Activated CD4-positive, alpha-beta T cell treated with anti-CD3 and anti-CD28 coated beads, Interleukin-2, amount 50 U/mL, for 16 hours (primary cell): ENCODE data around the gene S100A12.
"Not testable (repeated sequence)": the region's sequence is repeated elsewhere in the genome, so short reads cannot be mapped to it uniquely, and the experiment has no call there.

Source experiments
- DNase-seq: peaks from one replicate; pipeline ENCODE4 v3.0.0-alpha.2; 2020

The S100A12 gene

DNA sequence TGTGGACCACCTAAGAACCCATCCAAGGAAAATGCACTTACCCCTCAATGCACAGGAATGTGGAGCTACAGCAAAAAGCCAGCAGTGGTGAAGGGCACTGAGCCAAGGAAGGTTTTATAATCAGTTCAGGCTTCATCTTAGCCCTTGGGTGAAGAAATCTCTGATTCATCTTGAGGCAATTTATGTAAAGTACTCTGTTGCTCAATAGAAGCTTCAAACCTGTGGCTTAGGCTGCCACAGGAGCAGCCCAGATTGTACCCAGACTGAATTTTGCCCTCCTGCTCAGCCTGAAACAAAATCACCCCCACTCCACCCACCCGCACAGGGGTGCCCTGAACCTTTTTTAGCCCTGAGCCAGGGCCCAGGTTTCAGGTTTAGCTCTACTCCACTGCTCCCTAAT, at the start of gene S100A12:
Gene S100A12 (minus strand): TSS at position 111 of the 400 bp plus-strand sequence. CDS start 1,029 bp downstream, outside the sequence.
- no peak for DNase-seq

DNA sequence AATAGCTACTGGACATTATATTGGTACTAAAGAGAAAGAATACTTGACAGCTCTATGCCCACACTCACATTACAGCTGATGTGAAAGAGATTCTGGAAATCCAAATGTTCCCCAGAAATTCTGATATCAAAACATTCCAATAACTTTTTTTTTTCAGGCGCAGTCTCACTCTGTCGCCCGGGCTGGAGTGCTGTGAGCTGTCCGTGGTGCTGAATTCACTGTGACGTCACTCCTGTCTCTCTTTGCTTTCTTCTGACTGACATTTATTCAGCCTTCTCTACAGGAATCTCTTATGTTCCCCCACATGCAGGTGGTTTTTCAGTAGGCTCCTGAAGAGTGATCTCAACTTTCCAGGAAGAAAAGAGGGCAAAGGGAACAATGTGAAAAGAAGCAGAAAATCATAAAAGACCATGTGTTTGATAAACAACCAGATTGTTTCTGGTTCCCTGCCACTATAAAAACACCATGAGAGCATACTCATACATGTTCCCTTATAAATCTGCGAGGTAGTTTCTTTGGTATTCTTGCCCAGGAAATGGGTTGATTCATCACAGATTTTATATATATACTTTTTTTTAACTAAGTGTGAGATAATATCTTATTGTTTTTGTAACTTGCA, 47.1 kb upstream of the S100A12 start:
- DNase-seq: peak; percentile 39

DNA sequence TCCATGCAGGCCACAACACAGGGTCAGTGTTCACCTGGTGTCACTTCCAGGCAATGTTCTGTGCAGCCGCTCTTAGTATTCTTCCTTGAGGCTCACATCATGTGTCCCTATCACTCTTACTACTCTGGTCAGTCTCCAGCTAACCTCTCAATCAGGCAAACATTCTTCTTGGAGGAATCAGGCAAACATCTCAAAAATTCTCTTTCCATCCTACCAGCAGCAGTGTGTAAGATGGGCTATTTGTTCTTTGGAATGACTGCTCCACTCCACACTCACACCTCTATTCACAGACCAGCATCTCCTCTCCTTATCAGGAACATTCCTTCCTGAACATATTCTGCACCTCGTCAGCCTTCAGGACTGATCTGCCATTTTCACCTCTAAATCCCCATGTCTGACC, 44.9 kb upstream of the S100A12 start:
- no peak for DNase-seq

DNA sequence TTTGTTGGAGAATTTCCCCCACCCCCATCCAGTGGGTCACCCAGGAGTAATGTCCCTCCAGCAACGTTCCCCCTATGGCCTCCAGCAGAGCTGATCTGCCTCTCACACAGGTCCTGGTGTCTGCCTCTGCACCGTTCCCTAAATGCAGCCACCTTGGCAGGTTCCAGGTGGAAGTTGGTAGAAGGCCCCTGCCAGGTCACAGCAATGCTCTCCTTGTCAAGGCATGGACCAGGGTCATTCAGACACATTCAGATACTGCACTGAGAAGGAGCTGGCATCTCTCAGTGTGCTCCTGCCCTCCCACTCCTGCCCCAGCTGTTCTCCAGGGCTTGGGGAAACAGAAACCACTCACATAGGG, 44.0 kb upstream of the S100A12 start:
- DNase-seq: not testable (repeated sequence)

DNA sequence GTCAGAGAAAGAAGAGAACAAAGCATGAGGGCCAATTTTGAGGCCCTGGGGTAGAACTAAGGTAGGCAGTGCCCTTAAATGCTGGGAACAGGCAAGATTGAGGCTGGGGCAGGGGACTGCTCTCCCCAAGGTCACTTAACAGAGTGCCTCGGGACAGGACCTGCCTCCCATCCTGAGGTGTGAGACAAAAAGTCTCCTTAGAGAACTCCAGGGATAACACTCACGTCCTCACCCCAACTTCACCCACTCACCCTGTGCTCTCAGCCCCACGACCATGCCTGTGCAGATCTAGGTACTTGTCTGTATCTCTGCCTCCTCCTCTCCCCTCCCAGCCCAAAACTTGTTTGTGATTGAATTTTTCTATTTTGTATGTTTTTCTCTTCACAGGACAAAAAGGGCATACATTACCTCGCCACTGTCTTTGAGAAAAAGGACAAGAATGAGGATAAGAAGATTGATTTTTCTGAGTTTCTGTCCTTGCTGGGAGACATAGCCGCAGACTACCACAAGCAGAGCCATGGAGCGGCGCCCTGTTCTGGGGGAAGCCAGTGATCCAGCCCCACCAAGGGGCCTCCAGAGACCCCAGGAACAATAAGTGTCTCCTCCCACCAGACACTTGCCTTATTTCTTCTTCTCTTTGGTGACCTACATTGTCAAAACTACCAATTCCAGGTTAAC, 43.5 kb upstream of the S100A12 start:
- DNase-seq: not testable (repeated sequence)

DNA sequence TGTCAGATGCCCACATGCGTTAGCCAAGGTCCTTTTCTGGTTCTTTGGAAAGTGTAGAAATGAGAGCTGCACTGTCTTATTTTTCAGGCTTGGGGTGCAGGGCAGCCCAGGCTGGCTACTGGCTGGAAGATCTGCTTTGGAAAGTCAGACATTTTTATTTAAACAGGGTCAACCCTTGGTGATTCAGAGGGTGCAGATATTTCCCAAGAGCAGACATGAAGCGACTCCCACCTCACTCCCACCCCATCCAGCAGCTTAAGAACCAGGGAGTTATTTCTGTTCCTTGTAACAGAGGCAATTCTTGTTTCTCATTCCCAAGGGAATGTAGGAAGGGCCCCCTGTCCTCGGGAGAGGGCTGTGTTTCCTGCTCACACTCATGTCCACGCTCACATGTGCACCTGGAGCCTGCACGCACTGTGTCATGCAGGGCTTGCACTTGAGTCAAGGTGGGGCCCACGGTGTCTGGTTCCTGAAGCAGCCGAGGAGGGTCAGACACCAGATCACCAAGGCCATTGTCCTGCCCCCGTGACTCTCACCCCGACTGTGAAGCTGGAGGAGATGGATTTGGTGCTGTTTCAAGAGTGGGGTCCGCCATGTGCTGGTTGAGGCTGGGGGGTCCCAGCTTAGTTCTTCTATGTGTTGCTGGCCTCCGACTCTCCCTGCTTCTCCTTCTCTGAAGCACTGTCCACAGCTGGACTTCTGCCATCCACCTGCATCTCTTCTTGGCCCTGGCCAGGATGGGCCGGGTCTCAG, 41.9 kb upstream of the S100A12 start:
- no peak for DNase-seq

DNA sequence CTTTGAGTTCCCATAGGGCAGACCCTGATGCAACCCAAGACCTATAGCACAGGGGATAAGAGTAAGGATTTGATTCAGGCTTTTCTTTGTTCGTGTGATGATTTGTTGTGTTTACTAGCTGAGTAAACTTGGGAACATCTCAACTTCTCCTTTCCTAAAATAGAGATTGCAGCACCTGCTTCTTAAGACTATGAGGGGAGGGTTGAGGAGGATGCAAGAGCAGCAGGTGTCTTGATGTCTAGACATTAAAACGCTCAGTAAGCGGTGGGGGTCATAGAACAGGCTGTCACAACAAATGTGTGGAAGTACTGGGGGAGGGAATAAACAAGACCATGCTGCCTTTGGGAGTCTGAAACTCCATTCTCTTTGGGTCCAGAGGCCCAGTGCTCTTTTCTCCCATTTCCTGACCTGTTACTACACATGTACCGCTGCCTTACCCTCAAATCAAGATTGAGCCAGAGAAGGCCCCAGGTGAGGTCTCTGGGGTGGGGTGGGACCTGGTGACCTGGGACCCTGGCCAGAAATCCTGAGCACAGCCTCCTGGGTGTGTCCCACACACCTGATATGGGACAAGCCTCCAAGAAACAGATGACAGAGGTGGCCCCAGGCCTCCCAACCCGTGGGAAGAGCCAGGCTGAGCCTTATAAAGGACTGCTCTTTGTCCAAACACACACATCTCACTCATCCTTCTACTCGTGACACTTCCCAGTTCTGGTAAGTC, 40.6 kb upstream of the S100A12 start, which contains the start of gene S100A7A:
Gene S100A7A (plus strand): TSS at position 671 of the 721 bp plus-strand sequence. CDS start 1,563 bp downstream, outside the sequence.
- no peak for DNase-seq

DNA sequence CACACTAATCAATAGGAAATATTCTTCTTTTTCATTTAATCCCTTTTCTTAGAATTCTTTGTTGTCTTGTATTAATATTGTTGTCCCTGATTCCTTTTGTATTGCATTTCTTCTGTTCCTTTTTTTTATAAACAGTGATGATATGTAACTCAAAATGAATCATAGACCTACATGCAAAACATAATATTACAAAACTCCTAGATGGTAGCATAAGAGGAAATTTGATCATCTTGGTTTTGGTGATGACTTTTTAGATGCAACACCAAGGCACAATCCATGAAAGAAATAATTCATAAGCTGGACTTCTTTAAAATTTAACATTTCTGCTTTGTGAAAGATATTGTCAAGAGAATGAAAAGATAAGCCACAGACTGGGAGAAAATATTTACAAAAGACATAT, 38.5 kb upstream of the S100A12 start:
- not testable (repeated sequence) for DNase-seq

DNA sequence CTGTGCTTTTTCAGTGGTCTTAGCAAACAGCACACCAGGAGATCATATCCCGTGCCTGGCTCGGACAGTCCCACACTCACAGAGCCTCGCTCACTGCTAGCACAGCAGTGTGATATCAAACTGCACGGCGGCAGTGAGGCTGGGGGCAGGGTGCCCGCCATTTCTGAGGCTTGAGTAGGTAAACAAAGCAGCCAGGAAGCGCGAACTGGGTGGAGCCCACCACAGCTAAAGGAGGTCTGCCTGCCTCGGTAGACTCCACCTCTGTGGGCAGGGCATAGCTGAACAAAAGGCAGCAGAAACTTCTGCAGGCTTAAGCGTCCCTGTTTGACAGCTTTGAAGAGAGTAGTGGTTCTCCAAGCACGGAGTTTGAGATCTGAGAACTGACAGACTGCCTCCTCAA, 31.9 kb upstream of the S100A12 start:
- DNase-seq: not testable (repeated sequence)

DNA sequence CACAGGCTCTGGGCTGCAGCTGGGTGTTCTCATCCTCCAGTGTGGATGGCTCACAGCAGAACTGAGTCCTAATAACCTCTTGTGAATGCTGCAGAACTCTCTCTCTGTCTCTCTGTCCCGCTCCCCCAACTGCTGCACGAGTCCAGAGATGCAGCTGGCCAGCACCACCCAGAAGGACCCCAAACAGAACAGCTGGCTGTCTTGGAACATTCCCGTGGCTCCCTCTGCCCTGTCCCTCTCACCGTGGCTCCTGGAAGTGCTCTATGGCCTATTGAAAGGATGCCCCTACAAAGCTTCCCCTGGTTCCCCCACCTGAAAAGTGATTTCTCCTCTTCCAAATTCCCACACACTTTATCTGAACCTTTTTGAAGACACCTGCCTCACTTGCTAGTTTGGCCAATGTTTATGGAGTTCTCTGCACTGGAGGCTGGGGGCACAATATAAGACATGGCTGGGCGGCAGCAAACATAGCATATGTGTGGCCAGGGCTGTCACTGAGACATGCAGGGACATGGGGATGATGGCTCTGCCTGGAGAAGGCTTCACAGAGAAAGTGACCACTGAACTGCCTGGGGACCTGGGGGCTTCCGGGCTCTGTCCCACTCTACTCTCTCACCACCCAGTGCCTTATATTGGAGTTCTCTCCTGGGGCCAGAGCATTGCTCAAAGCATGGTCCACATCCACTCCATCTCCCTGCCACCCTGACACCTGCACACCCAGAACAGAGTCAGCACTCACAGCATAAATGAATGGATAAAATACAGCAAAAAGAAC, 30.6 kb upstream of the S100A12 start:
- not testable (repeated sequence) for DNase-seq

DNA sequence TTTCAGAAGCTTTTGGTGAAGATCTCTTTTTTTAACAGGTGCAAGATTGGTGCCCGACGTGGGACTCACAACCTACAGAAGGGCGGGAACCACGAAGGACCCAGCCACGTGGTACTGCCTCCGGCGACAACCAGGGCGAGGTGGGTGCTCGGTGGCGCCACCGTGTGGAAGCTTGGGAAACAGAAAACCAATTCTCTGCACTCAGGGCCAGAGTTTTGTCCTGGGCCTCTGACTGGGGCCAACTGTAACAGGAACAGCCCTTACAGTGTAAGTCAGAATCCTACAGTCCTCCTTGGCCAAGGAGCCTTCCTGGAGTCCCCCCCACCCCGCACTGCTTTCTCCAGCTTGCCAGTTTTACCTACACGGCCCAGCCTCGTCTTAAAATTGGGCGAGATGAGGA, 29.3 kb upstream of the S100A12 start:
- peak; percentile 58 for DNase-seq

DNA sequence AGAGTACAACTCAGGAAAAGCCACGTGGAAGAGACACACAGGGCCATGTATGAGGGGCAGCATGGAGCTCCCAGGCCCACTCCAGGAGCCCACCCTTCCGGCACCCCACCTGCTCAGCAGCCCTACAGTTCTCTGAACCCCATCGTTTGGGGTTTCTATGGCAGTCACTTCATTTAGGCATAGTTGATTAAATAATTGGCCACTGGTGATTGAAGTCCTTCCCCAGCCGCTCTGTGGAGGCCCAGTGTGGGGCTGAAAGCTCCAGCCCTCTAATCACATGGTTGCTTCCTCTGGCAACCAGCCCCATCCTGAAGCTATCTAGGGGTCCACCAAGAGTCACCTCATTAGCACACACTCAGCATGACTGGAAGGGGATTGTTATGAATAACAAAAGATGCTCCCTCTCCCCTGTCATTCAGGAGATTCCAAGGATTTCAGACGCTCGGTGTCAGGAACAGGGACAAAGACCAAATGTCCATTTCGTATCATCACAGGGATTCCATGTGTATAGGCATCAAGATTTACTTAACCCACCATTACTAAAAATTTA, 28.7 kb upstream of the S100A12 start:
- no peak for DNase-seq

DNA sequence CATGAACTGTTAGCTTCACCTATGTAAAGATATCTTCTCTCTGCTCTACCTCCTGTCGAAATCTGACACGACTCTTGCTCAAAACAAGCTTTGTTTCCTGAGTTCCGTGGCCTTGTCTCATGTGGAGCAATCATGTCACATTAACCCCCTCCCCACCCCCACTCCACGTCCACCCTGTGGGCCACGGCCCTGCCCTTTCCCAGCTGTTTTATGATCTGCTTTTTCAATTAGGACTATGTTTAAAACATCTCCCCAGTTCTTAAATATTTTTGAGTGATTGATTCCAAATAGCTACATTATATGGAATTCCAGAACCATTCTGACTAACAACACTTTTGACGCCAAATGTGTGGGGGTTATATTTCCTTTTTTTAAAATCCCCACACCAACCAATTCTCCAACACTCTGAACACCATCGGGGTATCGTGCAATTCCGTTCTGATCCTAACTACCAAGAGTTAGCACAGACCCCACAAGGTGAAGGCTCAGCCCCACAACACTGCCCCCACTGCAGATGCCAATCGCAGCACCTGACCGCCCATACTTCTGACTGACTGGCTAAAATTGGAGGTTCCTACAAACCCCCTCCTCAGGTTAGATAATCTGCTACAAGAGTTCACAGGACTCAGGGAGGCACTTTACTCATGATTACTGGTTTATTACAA, 28.1 kb upstream of the S100A12 start:
- DNase-seq: no peak

DNA sequence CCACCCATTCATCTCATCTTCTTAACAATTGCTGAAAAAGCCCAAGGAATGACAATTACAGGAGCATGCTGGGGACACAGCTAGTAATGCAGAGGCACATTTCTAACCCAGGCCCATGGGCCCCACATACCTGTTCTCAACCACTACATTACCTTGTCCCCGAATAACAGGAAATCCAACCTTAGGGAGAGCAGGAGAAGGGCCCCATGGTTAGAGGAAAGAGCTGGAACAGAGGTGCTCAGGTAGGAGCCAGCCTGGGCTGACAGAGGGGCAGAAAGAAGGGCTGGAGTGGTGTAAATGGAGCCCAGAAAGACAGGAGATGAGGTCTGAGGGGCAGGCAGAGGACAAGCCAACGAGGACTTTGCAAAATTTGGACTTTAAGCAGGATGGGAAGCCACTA, 26.8 kb upstream of the S100A12 start:
- DNase-seq: no peak

DNA sequence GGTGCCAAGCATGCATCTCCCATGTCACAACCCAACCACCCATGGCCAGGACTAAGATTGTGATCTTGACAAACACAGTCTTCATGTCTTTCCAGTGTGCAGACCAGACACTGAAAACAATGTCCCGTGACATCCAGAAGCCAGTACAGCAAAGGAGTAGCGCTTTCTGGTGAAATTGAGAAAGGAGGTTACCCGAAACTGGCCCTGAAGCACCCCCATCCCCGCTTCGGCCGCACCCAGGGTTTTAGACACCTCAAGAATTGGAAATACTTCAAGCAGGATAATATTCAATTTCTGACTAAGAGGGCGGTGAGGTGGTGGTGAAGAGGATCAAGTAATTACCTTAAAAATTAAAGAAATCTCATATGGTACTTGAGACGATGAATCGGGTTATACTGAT, 26.0 kb upstream of the S100A12 start:
- no peak for DNase-seq

DNA sequence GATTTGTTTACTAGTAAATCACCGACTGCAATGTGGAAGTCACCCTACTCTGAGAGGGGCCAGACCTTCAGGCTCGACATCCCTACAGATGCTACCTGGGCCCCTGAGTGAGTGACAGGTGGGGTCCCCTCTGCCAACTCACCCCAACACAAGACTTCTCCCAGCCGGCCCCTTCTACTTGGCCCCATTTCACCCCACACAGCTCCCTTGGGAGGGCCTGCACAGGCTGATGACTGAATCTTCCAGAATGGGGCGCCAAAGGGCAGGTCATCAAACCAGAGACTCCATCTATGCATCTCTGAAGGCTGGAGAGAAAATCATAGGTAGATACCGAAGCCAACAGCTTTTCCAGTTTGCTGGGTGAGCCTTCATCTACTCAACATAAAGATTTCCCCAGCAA, 24.8 kb upstream of the S100A12 start:
- no peak for DNase-seq

DNA sequence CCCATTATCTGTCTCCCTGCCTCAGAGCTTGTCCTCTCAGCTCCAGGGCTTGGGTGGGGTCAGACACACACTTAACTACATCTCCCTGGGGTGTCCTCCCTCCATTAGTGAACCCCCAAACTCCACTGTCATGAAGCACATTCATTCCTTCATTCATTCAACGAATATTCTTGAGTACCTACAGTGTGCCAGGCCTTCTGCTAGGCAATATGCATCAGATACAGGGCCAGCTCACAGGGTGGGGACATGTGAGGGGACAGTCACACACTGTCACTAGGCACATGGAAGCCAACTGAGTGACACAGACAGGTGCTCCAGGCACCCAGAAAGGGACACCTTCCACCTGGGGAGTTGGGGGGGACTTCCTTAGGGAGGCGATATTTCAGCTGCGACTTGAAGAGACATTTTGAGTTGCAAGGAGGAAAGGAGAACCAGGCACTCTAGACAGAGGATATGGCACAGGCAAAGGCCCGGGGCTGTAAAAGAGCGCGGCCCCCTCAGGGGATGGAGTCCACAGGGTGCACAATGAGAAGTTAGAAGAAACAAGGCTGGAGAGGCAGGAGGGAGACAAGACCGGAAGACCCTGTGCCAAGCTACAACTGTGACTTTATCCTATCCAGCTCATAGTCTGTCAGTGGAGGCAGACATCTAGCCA, 24.1 kb upstream of the S100A12 start:
- DNase-seq: no peak

DNA sequence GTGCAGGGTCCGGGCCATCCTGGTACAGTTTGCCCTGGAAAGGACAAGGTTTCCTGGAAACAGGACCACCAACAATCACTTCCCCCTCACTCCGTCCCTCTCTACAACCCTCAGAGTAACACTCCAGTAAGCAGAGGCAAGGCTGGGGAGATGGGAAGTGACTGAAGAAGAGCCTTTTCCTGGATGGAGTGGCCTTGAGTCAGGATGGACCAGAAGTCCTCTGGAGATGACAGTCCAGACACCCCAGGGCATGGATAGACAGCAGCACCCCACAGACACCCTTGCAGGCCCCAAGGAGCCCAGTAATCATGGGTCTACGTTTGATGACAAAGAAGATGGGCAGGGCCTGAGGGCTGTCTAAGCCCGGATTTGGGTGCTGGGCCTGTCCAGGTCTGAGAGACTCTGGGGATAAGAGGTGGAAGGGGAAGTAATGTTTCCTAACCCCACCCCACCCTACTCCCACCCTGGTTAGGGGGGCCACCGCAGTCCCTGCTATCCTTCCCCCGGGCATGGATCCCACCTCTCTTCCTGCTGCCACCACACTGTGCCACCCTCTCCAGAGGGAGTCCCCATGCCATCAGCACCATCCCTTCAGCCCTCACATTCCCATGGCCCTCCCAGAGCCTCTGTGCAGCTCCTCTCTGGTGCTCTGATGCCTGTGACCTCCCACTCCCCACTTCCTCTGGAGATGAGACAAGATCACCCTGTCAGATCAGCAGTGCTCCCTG, 22.7 kb upstream of the S100A12 start:
- DNase-seq: no peak

DNA sequence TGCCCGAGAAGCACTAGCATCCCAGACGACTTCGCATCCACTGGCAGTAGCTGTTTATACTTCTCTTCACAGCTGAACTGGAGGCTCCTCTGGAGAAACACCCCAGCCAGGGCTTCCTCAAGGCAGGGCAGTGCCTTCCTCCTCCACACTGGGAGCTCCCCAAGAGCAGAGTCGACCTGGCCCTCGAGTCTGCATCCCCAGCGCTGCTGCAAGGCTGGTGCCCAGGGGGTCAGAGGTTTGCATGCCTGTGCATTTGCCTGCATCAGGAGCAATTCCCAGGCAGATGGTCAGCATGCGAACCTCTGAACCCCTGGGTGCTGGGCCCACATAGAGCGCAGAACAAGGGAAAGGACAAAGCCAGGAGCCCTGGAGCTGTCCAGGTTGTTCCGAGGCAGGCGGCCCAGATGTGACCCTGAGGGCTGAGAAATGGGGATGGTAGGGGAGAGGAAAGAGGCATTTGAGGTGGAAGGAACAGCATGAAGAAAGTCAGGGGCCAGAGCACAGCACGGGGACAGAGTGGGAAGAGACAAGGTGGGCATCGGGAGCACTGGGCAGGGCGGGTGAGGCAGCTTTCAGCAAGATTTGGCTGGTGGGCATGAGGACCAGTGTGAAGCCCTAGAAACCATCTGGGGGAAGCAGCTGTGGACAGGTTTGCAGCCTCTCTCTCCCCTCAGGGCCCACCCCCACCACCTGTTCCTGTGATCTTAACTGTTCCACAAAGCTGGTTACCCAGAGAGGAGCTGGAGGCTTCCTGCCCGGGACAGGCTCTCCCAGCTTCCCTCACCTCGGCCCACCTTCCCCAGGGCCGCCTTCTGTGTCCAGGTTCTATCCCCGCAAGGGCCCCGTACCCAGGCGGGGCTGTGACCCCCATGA, 21.9 kb upstream of the S100A12 start:
- no peak for DNase-seq
